Mucosa of descending colon (tissue), 3 donors: ENCODE results near the gene CTNNB1. TPM values are rescaled to one million over a fixed set of nuclear protein-coding genes. Genes with fewer than 3 reads are reported as not detected.

Experiments used
- ATAC-seq: fragments of 200-7000 bp; cut with Tn5 transposase; one replicate; pipeline ENCODE4 v1.9.1; 2020; ENCODE audit warnings: mild to moderate bottlenecking, moderate library complexity
- DNase-seq, 3 donors: peaks; one replicate each; pipeline ENCODE4 v3.0.0-alpha.2; 2020
- H3K36me3 ChIP-seq: fragments of 200-600 bp; one replicate; pipeline ENCODE4 v1.8.0; 2021; ENCODE audit warnings: low read depth, mild to moderate bottlenecking
- H3K4me1 ChIP-seq: fragments of 200-600 bp; one replicate; pipeline ENCODE4 v1.8.0; 2021; ENCODE audit warnings: low read depth, mild to moderate bottlenecking
- H3K4me3 ChIP-seq: fragments of 200-600 bp; one replicate; pipeline ENCODE4 v1.8.0; 2021; ENCODE audit warnings: mild to moderate bottlenecking
- H3K9me3 ChIP-seq: fragments of 200-600 bp; one replicate; pipeline ENCODE4 v1.8.0; 2021; ENCODE audit warnings: mild to moderate bottlenecking
- CTCF ChIP-seq: fragments of 200-600 bp; IDR thresholded peaks from one replicate; pipeline ENCODE4 v1.8.0; 2022; ENCODE audit warnings: antibody characterized with exemption, mild to moderate bottlenecking
- intact Hi-C, 2 donors: fragments of 100-400 bp; cut with DNase I in 1 of 2; cut with micrococcal nuclease in 1 of 2; formaldehyde crosslinking; loops; one replicate each; pipeline versions ENCODE4 v1.11.0 to v1.11.1; 2022; cut with DNase I, micrococcal nuclease
- total RNA-seq, 3 donors: library from RNA; stranded (reverse); fragmentation: NEBNext Ultra II Directional in 2 of 3; extraction: Animal tissue kit (Norgen Biotek cat#: 25700) in 2 of 3; gene quantifications; one replicate each; pipeline versions ENCODE4 v1.2.1 to v1.2.4, GENCODE V29; 2021 to 2023
- donor health status: DM: no; HTN: no; CAD: no; lungs with moderate emphysema.
- donor health status: DM: no; HTN: no; CAD: no.
- donor health status: DM: no; HTN: yes; CAD: no.

Gene CTNNB1
- total RNA-seq, 3 donors from 2014 or later: 329 to 348 (median 342) TPM

- Histone ChIP-seq H3K36me3 (no peaks in the 10 kb centered on the region), H3K9me3 (no peaks in the 10 kb centered on the region), H3K4me3 (no peak overlapping the region), H3K4me1 (no peaks in the 10 kb centered on the region)
- no peak for TF ChIP-seq CTCF
- ATAC-seq: no peak
- no peak for DNase-seq
- intact Hi-C loops: no loop called here
Observed at GRCh38 chr3:41251593-41251992, 52.3 kb downstream of the CTNNB1 start.

GRCh38 chr3:41258239-41258800 is 59.0 kb downstream of the CTNNB1 start:
- intact Hi-C loops: no loop called here
- DNase-seq: no peak
- no peaks in the 10 kb centered on the region for H3K9me3 ChIP-seq
- H3K36me3 ChIP-seq: no peaks in the 10 kb centered on the region
- ATAC-seq: no peak
- no peak for TF ChIP-seq CTCF
- no peaks in the 10 kb centered on the region for H3K4me1 ChIP-seq
- no peak overlapping the region for H3K4me3 ChIP-seq

GRCh38 chr3:41259449-41260062 is 60.3 kb downstream of the CTNNB1 start:
- H3K9me3 ChIP-seq: no peaks in the 10 kb centered on the region
- no peak for TF ChIP-seq CTCF
- intact Hi-C loops: no loop called here
- no peak for DNase-seq
- H3K36me3 ChIP-seq: no peaks in the 10 kb centered on the region
- H3K4me3 ChIP-seq: no peak overlapping the region
- no peaks in the 10 kb centered on the region for H3K4me1 ChIP-seq
- peak; percentile 25 for ATAC-seq

- intact Hi-C loops: no loop called here
- no peaks in the 10 kb centered on the region for H3K36me3 ChIP-seq
- no peaks in the 10 kb centered on the region for H3K9me3 ChIP-seq
- ATAC-seq: no peak
- no peaks in the 10 kb centered on the region for H3K4me1 ChIP-seq
- DNase-seq: no peak
- no peak for TF ChIP-seq CTCF
- no peak overlapping the region for H3K4me3 ChIP-seq
Observed at GRCh38 chr3:41260063-41260450, 60.8 kb downstream of the CTNNB1 start.

- H3K9me3 ChIP-seq: no peaks in the 10 kb centered on the region
- intact Hi-C loops: no loop called here
- H3K4me1 ChIP-seq: no peaks in the 10 kb centered on the region
- DNase-seq (no peak), ATAC-seq (no peak)
- no peaks in the 10 kb centered on the region for H3K36me3 ChIP-seq
- TF ChIP-seq CTCF: no peak
- no peak overlapping the region for H3K4me3 ChIP-seq
Observed at GRCh38 chr3:41265011-41265545, 65.8 kb downstream of the CTNNB1 start.
